ENCODE measurements around the gene BGLAP. TPM values are rescaled to one million over a fixed set of nuclear protein-coding genes. Genes with fewer than 3 reads are reported as not detected.

The BGLAP gene
- total RNA-seq, 1 experiment from 2014 or later: 0.23 TPM

DNA sequence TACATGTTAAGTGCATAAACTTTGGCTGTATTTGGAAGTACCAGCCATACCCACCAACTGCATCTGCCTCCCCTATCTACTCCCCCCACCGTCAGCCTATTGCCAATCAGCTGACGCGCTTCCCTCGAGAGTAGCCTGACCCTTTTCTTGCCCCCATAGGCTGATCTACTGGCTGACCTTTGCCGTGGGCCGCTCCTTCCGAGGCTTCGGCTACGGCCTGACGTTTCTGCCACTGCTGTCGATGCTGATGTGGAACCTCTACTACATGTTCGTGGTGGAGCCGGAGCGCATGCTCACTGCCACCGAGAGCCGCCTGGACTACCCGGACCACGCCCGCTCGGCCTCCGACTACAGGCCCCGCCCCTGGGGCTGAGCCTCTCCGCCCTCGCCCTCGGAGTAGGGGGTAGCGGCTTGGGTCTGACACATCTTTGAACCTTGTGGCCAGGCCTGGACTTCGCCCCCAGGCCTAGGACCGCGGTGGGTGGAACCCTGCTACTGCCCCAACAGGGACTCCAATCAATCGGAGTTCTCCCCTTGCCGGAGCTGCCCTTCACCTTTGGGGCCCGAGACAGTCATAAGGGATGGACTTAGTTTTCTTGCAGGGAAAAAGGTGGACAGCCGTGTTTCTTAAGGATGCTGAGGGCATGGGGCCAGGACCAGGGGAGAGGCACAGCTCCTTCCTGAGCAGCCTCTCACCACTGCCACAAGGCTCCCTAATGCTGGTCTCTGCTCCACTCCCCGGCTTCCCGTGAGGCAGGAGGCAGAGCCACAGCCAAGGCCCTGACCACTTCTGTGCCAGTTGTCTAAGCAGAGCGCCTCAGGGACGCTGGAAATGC, 49.5 kb downstream of the BGLAP start:
- DNase-seq (ENCODE audit: low spot score): peak; percentile 78

Small RNAs within 50 kb of the gene (small RNA-seq; reads per million reads assigned to genes)
- gene RF00568: not detected

Other genes with a start within 250 kb of the BGLAP start
- 227 and 261 TPM in 2 replicates for gene SSR2, start 221.2 kb upstream of the BGLAP start, total RNA-seq (2014; rRNA removed; shearing (Covaris generic))
- 35.7 and 41.0 TPM in 2 replicates for gene UBQLN4, start 188.4 kb upstream of the BGLAP start, total RNA-seq (2014; rRNA removed; shearing (Covaris generic))
- gene LAMTOR2, start 187.4 kb upstream of the BGLAP start, total RNA-seq (2014; rRNA removed; shearing (Covaris generic)): 108 and 130 TPM in 2 replicates
- 163 and 185 TPM in 2 replicates for gene RAB25, start 181.0 kb upstream of the BGLAP start, total RNA-seq (2014; rRNA removed; shearing (Covaris generic))
- 9.3 and 13.3 TPM in 2 replicates for gene MEX3A, start 159.7 kb upstream of the BGLAP start, total RNA-seq (2014; rRNA removed; shearing (Covaris generic))
- 1,664 and 1,875 TPM in 2 replicates for gene LMNA, start 127.5 kb upstream of the BGLAP start, total RNA-seq (2014; rRNA removed; shearing (Covaris generic))
- gene SEMA4A, start 88.6 kb upstream of the BGLAP start, total RNA-seq (2014; rRNA removed; shearing (Covaris generic)): 5.1 and 11.6 TPM in 2 replicates
- 15.3 and 21.6 TPM in 2 replicates for gene SLC25A44, start 48.1 kb upstream of the BGLAP start, total RNA-seq (2014; rRNA removed; shearing (Covaris generic))
- 111 and 122 TPM in 2 replicates for gene PMF1, start 29.2 kb upstream of the BGLAP start, total RNA-seq (2014; rRNA removed; shearing (Covaris generic))
- 6.5 and 7.0 TPM in 2 replicates for gene PAQR6, start 5.9 kb downstream of the BGLAP start, total RNA-seq (2014; rRNA removed; shearing (Covaris generic))
- gene SMG5, start 40.6 kb downstream of the BGLAP start, total RNA-seq (2014; rRNA removed; shearing (Covaris generic)): 135 and 146 TPM in 2 replicates
- gene TMEM79, start 42.1 kb downstream of the BGLAP start, total RNA-seq (2014; rRNA removed; shearing (Covaris generic)): 4.4 and 5.6 TPM in 2 replicates
- 75.3 and 78.6 TPM in 2 replicates for gene GLMP, start 53.5 kb downstream of the BGLAP start, total RNA-seq (2014; rRNA removed; shearing (Covaris generic))
- not detected in 2 replicates for gene VHLL, start 57.1 kb downstream of the BGLAP start, total RNA-seq (2014; rRNA removed; shearing (Covaris generic))
- gene CCT3, start 96.1 kb downstream of the BGLAP start, total RNA-seq (2014; rRNA removed; shearing (Covaris generic)): 389 and 419 TPM in 2 replicates
- 0.15 and 0.37 TPM in 2 replicates for gene TSACC, start 96.3 kb downstream of the BGLAP start, total RNA-seq (2014; rRNA removed; shearing (Covaris generic))
- not detected in 2 replicates for gene RHBG, start 127.0 kb downstream of the BGLAP start, total RNA-seq (2014; rRNA removed; shearing (Covaris generic))